GM12892 (cell line): ENCODE data around the gene CHCHD10.
"Not testable (repeated sequence)": the region's sequence is repeated elsewhere in the genome, so short reads cannot be mapped to it uniquely, and the experiment has no call there.

ENCODE experiments used
- DNase-seq: peaks from one replicate; pipeline ENCODE4 v3.0.0; 2011; ENCODE audit not compliant: insufficient read length
- FAIRE-seq: peaks from 2 replicates; lab custom pipeline; 2011; peaks lifted over from hg19 to GRCh38; lab: Jason Lieb, UNC
- POLR2A ChIP-seq: IDR thresholded peaks from 2 replicates; pipeline ENCODE4 v1.6.1; 2011; ENCODE audit warnings: low read depth, low read length, control low read depth
- POLR2AphosphoS5 ChIP-seq: IDR thresholded peaks from 2 replicates; pipeline ENCODE4 v1.6.1; 2011; ENCODE audit warnings: low read depth, low read length, control low read depth
- TAF1 ChIP-seq: IDR thresholded peaks from 2 replicates; pipeline ENCODE4 v1.6.1; 2011; ENCODE audit warnings: low read depth, mild to moderate bottlenecking, control low read depth, low read length, borderline replicate concordance

The CHCHD10 gene

DNA sequence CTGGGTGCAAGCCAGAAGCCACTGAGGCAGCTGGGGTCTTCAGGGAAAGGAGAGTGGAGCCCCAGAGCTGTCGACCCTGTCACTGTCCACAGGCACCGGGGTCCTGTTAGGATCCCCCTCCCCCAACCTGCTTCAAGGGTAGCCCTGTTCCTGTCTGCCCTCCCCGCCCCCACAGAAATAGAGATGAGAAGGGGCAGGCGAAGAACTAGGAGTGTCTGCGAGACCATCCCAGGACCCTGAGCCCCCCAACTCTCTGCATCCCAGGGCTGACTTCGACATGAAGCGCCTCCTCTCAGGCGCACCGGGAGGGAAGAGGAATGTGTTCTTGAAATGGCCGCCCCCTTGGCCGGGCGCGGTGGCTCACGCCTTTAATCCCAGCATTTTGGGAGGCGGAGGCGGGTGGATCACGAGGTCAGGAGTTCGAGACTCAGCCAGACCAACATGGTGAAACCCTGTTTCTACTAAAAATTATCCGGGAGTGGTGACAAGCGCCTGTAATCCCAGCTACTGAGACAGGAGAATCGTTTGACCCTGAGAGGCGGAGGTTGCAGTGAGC, 16.3 kb downstream of the CHCHD10 start:
- no peak for FAIRE-seq
- TF ChIP-seq POLR2AphosphoS5 (no peak), POLR2A (no peak), TAF1 (no peak)
- peak; percentile 48 for DNase-seq

DNA sequence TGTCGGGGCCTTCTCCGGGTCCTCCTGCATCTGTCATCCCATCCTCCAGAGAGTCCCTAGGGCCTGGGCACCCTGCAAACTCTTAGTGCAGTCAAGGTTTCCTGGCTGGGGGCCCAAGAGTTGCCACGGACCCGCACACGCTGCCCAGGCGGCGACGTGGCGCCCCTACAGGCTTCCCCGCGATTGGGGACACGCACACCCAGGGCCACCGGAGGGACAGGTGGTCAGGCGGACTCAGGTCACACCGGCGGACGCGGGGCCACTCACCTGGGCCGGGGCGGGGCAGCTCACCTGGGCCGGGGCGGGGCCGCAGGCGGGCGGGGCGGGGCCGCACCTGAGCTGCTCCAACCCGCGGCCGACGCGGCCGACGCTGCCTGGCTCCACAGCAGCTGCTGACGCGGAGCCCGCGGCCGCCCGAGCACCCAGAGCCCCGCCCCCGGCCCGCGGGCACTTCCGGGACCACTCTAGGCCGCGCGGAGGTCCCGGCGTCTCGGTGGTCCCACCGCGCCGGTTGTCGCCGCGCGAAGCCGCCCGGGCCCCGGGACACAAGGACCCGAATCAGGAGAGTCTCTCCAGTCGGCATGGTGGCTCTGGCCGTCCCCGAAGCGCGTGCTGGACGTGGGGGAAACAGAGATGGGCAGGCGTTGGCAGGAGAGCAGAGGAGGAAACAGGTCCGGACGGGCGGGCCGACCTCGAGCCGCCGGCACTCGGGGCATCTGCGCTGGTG, 16.9 kb downstream of the CHCHD10 start, which contains the start of gene ZNF70:
ZNF70 (minus strand) TSS at position 399 of the 727 bp plus-strand sequence. CDS start 5,972 bp downstream, outside the sequence.
- peak; percentile 95 for FAIRE-seq
- TF ChIP-seq TAF1 = peak; percentile 61; the same call in 1 of the 2 replicates
- peak; percentile 60; the same call in 1 of the 2 replicates for TF ChIP-seq POLR2AphosphoS5
- TF ChIP-seq POLR2A = peak; percentile 71
- DNase-seq = peak; percentile 90

- TF ChIP-seq TAF1 (no peak), POLR2A (no peak)
- FAIRE-seq (no peak), DNase-seq (no peak)
Observed at GRCh38 chr22:23750367-23750713, 17.4 kb downstream of the CHCHD10 start.

GRCh38 chr22:23749841-23750301, 17.9 kb downstream of the CHCHD10 start:
- DNase-seq (no peak), FAIRE-seq (peak; percentile 56)
- TF ChIP-seq POLR2AphosphoS5 = no peak
- TF ChIP-seq TAF1 = no peak
- TF ChIP-seq POLR2A = no peak

GRCh38 chr22:23745791-23746190, 22.0 kb downstream of the CHCHD10 start:
- FAIRE-seq = no peak
- no peak for TF ChIP-seq POLR2A
- no peak for DNase-seq

GRCh38 chr22:23744485-23744884, 23.3 kb downstream of the CHCHD10 start:
- no peak for FAIRE-seq
- no peak for DNase-seq
- TF ChIP-seq POLR2AphosphoS5 = no peak
- TF ChIP-seq TAF1 = no peak
- no peak for TF ChIP-seq POLR2A

- DNase-seq (no peak), FAIRE-seq (no peak)
- no peak for TF ChIP-seq POLR2A
- no peak for TF ChIP-seq POLR2AphosphoS5
- TF ChIP-seq TAF1 = no peak
Observed at GRCh38 chr22:23744001-23744400, 23.8 kb downstream of the CHCHD10 start.

- no peak for DNase-seq
- FAIRE-seq = no peak
- TF ChIP-seq POLR2A = no peak
- TF ChIP-seq TAF1 = no peak
- no peak for TF ChIP-seq POLR2AphosphoS5
Observed at GRCh38 chr22:23743303-23743705, 24.5 kb downstream of the CHCHD10 start.

DNA sequence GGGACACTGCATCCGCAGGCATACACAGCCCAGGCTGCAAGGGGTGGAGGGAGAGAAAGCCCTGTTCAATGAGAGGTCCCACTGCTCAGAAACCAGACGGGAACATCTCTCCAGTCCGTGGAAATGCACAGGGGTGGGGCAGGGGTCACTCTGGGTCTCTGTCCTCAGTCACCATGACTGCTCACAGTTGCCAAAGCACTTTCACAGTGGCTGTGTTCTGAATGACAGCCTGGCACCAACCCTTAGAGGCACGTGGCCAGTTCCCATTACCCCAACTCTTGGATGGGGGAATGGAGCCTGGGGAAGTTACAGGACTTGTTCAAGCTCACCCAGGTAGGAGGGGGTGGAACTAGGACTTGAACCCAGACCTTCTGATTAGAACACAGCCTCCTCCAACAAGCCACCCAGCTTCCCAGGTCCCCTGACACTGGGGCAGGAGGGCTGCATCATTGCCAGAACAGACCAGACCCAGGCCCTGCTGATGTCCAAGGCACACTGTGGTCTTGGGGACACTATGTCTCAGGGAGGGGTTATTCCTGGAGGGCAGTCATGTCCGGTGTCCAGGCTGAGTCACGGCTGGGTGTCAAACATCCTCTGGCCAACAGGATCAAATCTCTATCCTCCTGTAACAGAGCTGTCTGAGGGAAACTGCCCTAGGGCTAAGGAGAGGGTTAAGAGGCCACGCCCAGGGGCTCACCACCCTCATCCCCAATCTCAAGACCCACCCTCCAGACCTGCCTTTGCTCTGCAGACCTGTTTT, 25.1 kb downstream of the CHCHD10 start:
- no peak for DNase-seq
- FAIRE-seq = no peak

GRCh38 chr22:23737696-23738095, 30.1 kb downstream of the CHCHD10 start:
- FAIRE-seq (no peak), DNase-seq (no peak)
- TF ChIP-seq POLR2A (no peak), POLR2AphosphoS5 (no peak), TAF1 (no peak)

More for the DNA sequence above, 25.1 kb downstream of the CHCHD10 start:
- TF ChIP-seq POLR2A (no peak), POLR2AphosphoS5 (no peak), TAF1 (no peak)

DNA sequence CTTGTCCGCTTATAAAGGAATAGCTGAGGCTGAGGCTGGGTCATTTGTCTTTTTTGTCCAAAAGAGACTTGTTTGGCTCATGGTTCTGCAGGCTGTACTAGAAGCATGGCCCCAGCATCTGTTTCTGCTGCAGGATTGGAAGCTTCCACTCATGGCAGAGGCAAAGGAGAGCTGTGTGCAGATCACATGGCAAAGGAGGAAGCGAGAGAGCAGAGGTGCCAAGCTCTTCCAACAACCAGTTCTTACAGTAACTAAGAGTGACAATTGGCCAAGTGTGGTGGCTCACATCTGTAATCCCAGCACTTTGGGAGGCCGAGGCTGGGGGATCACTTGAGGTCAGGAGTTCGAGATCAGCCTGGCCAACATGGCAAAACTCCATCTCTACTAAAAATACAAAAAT, 39.7 kb downstream of the CHCHD10 start:
- not testable (repeated sequence) for DNase-seq, FAIRE-seq

GRCh38 chr22:23722724-23723123, 45.0 kb downstream of the CHCHD10 start:
- no peak for TF ChIP-seq TAF1
- TF ChIP-seq POLR2A = no peak
- no peak for TF ChIP-seq POLR2AphosphoS5
- FAIRE-seq (no peak), DNase-seq (no peak)
